Neural cell (in vitro differentiated cells): Measurements from ENCODE around the gene ERI2. TPM values are rescaled to one million over a fixed set of nuclear protein-coding genes. Genes with fewer than 3 reads are reported as not detected.

Source experiments
- H2AFZ ChIP-seq: fragments of 200-600, 300-800 bp; sonication (generic), shearing (Covaris generic); 2 replicates; pipeline ENCODE4 v1.6.0; 2014; ENCODE audit warnings: low read depth, mild to moderate bottlenecking, antibody characterized with exemption, low read length, moderate library complexity
- H3F3A ChIP-seq: fragments of 200-600 bp; shearing (Covaris generic); 2 replicates; pipeline ENCODE4 v1.6.1; 2016; ENCODE audit warnings: mild to moderate bottlenecking, moderate library complexity, mixed read lengths, antibody characterized with exemption, low read length; ENCODE audit not compliant: insufficient read depth, poor library complexity, severe bottlenecking
- H3K27ac ChIP-seq: fragments of 200-600, 300-800 bp; sonication (generic), shearing (Covaris generic); 2 replicates; pipeline ENCODE4 v1.5.1; 2014; ENCODE audit warnings: mild to moderate bottlenecking, low read length, moderate library complexity
- H3K27me3 ChIP-seq: fragments of 300-800, 200-600 bp; sonication (generic), shearing (Covaris generic); 2 replicates; pipeline ENCODE4 v1.6.0; 2014; ENCODE audit warnings: mild to moderate bottlenecking, low read depth, low read length, moderate library complexity; ENCODE audit not compliant: insufficient read depth
- H3K36me3 ChIP-seq: fragments of 300-800, 200-600 bp; sonication (generic), shearing (Covaris generic); 2 replicates; pipeline ENCODE4 v1.5.1; 2014; ENCODE audit warnings: mild to moderate bottlenecking, antibody characterized with exemption, low read length, moderate library complexity; ENCODE audit not compliant: insufficient read depth
- H3K4me2 ChIP-seq: fragments of 300-800, 200-600 bp; sonication (generic), shearing (Covaris generic); 2 replicates; pipeline ENCODE4 v1.6.0; 2014; ENCODE audit warnings: mild to moderate bottlenecking, low read length
- H3K4me3 ChIP-seq: fragments of 300-800, 200-600 bp; sonication (generic), shearing (Covaris generic); 2 replicates; pipeline ENCODE4 v1.5.1; 2014; ENCODE audit warnings: mild to moderate bottlenecking, low read length, moderate library complexity
- H3K79me2 ChIP-seq: fragments of 200-600 bp; shearing (Covaris generic); replicated peaks from 2 replicates; pipeline ENCODE4 v1.6.0; 2014; ENCODE audit warnings: mild to moderate bottlenecking, low read length, moderate library complexity; ENCODE audit not compliant: insufficient read depth
- H3K9ac ChIP-seq: fragments of 300-800, 200-600 bp; sonication (generic), shearing (Covaris generic); 2 replicates; pipeline ENCODE4 v1.6.1; 2016; ENCODE audit warnings: mild to moderate bottlenecking, low read length, mixed read lengths
- H3K9me2 ChIP-seq: fragments of 200-600 bp; shearing (Covaris generic); 2 replicates; pipeline ENCODE4 v1.6.1; 2016; ENCODE audit warnings: mild to moderate bottlenecking, low read length, mixed read lengths; ENCODE audit not compliant: insufficient read depth
- H3K9me3 ChIP-seq: fragments of 200-600, 300-800 bp; sonication (generic), shearing (Covaris generic); 2 replicates; pipeline ENCODE4 v1.6.1; 2016; ENCODE audit warnings: mild to moderate bottlenecking, mixed run types, low read length, moderate library complexity, mixed read lengths
- H4K20me1 ChIP-seq: fragments of 200-600 bp; shearing (Covaris generic); 2 replicates; pipeline ENCODE4 v1.6.1; 2016; ENCODE audit warnings: mild to moderate bottlenecking, mixed run types; ENCODE audit not compliant: insufficient read depth
- CTCF ChIP-seq: fragments of 450-650 bp; IDR thresholded peaks from 2 replicates; pipeline ENCODE4 v1.5.1; 2014; ENCODE audit warnings: antibody characterized with exemption, mild to moderate bottlenecking, moderate library complexity; ENCODE audit not compliant: poor library complexity, severe bottlenecking
- EP300 ChIP-seq: fragments of 450-650 bp; conservative IDR thresholded peaks from 2 replicates; pipeline ENCODE4 v1.6.1; 2014; ENCODE audit warnings: antibody characterized with exemption, mild to moderate bottlenecking, moderate library complexity; ENCODE audit not compliant: poor library complexity, severe bottlenecking
- EZH2 ChIP-seq: fragments of 200-600, 300-800 bp; shearing (Covaris generic), sonication (generic); IDR thresholded peaks from 2 replicates; pipeline ENCODE4 v1.6.1; 2014; ENCODE audit warnings: antibody characterized with exemption, low read length, borderline replicate concordance, mild to moderate bottlenecking; ENCODE audit not compliant: insufficient read depth, poor library complexity, severe bottlenecking
- MXI1 ChIP-seq: fragments of 450-650 bp; conservative IDR thresholded peaks from 2 replicates; pipeline ENCODE4 v1.6.1; 2014; ENCODE audit warnings: antibody characterized with exemption, mild to moderate bottlenecking; ENCODE audit not compliant: poor library complexity, severe bottlenecking
- POLR2AphosphoS5 ChIP-seq: IDR thresholded peaks from 2 replicates; pipeline ENCODE4 v1.6.1; 2012
- RAD21 ChIP-seq: fragments of 450-650 bp; conservative IDR thresholded peaks from 2 replicates; pipeline ENCODE4 v1.6.1; 2014; ENCODE audit warnings: antibody characterized with exemption, mild to moderate bottlenecking, moderate library complexity
- REST ChIP-seq: IDR thresholded peaks from 2 replicates; pipeline ENCODE4 v1.6.1; 2012; ENCODE audit warnings: borderline replicate concordance
- SMC3 ChIP-seq: fragments of 450-650 bp; conservative IDR thresholded peaks from 2 replicates; pipeline ENCODE4 v1.6.1; 2014; ENCODE audit warnings: antibody characterized with exemption, mild to moderate bottlenecking, moderate library complexity; ENCODE audit not compliant: poor library complexity
- TAF1 ChIP-seq: IDR thresholded peaks from 2 replicates; pipeline ENCODE4 v1.6.1; 2012; ENCODE audit warnings: low read depth
- polyA plus RNA-seq: library from polyadenylated mRNA; depleted of rRNA; stranded (reverse); fragments of >200 nt; gene quantifications from 2 replicates; pipeline ENCODE4 v1.2.3, GENCODE V29; 2014

The ERI2 gene
- polyA plus RNA-seq, 1 donor from 2014 or later = 46.9 TPM

GRCh38 chr16:20762404-20763123, 43.7 kb downstream of the ERI2 start:
- Histone ChIP-seq H3K27ac (no peak overlapping the region), H4K20me1 (no peaks in the 10 kb centered on the region), H2AFZ (no peak overlapping the region), H3K79me2 (no peaks in the 10 kb centered on the region), H3K9me3 (no peaks in the 10 kb centered on the region), H3K27me3 (no peaks in the 10 kb centered on the region), H3K4me3 (no peak overlapping the region), H3F3A (no peaks in the 10 kb centered on the region), H3K9ac (no peak overlapping the region), H3K4me2 (no peak overlapping the region), H3K36me3 (no peaks in the 10 kb centered on the region), H3K9me2 (no peaks in the 10 kb centered on the region)
- no peak for TF ChIP-seq EP300
- TF ChIP-seq TAF1 = no peak
- no peak for TF ChIP-seq POLR2AphosphoS5
- no peak for TF ChIP-seq EZH2
- no peak for TF ChIP-seq RAD21
- TF ChIP-seq CTCF = no peak
- no peak for TF ChIP-seq SMC3
- no peak for TF ChIP-seq MXI1
- no peak for TF ChIP-seq REST

- Histone ChIP-seq H2AFZ (no peak overlapping the region), H3F3A (no peaks in the 10 kb centered on the region), H3K27me3 (no peaks in the 10 kb centered on the region), H3K4me2 (no peak overlapping the region), H4K20me1 (no peaks in the 10 kb centered on the region), H3K27ac (no peak overlapping the region), H3K36me3 (no peaks in the 10 kb centered on the region), H3K9ac (no peak overlapping the region), H3K9me3 (no peaks in the 10 kb centered on the region), H3K4me3 (no peak overlapping the region), H3K79me2 (no peaks in the 10 kb centered on the region), H3K9me2 (no peaks in the 10 kb centered on the region)
- TF ChIP-seq RAD21 (no peak), CTCF (no peak), SMC3 (no peak), EP300 (no peak), REST (no peak), TAF1 (no peak)
Observed at GRCh38 chr16:20761175-20761574, 45.1 kb downstream of the ERI2 start.
